ENCODE results near the gene SLC25A48.

DNA sequence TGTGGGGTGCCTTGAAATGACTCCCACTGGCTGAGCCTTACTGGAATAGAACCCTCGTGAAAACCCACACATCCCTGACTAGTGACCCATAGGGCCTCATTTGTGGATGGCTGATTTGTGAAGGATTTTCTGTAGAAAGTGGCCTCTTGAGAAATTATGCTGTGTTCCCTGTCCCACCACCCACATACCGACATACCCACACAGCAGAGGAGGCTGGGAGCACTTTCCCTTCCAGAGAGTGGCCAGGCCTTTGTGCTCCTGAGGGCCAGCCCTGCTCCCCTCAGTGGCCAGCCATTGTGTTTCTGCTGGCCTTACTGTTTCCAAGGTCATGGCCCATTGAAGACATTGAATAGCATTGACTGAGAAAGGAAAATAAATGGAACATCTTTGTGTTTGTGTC lies 31.6 kb downstream of the SLC25A48 start:
- TF ChIP-seq POLR2A (IDR thresholded peaks at IDR 0.05) (no peak), EP300 (IDR thresholded peaks at IDR 0.05) (no peak), POLR2AphosphoS5 (IDR thresholded peaks at IDR 0.05) (no peak)
- TF ChIP-seq, protein P1, sequence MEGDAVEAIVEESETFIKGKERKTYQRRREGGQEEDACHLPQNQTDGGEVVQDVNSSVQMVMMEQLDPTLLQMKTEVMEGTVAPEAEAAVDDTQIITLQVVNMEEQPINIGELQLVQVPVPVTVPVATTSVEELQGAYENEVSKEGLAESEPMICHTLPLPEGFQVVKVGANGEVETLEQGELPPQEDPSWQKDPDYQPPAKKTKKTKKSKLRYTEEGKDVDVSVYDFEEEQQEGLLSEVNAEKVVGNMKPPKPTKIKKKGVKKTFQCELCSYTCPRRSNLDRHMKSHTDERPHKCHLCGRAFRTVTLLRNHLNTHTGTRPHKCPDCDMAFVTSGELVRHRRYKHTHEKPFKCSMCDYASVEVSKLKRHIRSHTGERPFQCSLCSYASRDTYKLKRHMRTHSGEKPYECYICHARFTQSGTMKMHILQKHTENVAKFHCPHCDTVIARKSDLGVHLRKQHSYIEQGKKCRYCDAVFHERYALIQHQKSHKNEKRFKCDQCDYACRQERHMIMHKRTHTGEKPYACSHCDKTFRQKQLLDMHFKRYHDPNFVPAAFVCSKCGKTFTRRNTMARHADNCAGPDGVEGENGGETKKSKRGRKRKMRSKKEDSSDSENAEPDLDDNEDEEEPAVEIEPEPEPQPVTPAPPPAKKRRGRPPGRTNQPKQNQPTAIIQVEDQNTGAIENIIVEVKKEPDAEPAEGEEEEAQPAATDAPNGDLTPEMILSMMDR (IDR thresholded peaks at IDR 0.05) = no peak
